HEK293 (cell line): ENCODE measurements around the gene ANKRD13D.

Source experiments
- CTCF ChIA-PET: fragments of 350-600 bp; formaldehyde crosslinking; extraction: SDS; loops from one replicate; lab custom pipeline; 2021; ENCODE audit warnings: antibody characterized with exemption; lab: Yijun Ruan, JAX
- POLR2A ChIA-PET: fragments of 300-600 bp; formaldehyde crosslinking; extraction: SDS; loops from one replicate; lab custom pipeline; 2020; ENCODE audit warnings: antibody characterized with exemption, inconsistent platforms; lab: Yijun Ruan, JAX
- H3K27ac ChIP-seq: fragments of 200-500 bp; sonication (Bioruptor generic); 2 replicates; pipeline ENCODE4 v1.5.1; 2014; ENCODE audit warnings: low read depth, low read length, control low read depth, inconsistent platforms; ENCODE audit errors: extremely low read depth
- H3K36me3 ChIP-seq, 2 experiments: fragments of 200-500 bp in 1 of 2; sonication (Bioruptor generic) in 1 of 2; 1 replicate in 1 of 2; 2 replicates in 1 of 2; pipeline ENCODE4 v1.5.1; 2014 to 2017; ENCODE audit warnings: inconsistent platforms in 2 of 2, low read length in 2 of 2; ENCODE audit not compliant: control insufficient read depth in 2 of 2, insufficient read depth in 1 of 2
- H3K4me1 ChIP-seq: fragments of 200-500 bp; sonication (Bioruptor generic); 2 replicates; pipeline ENCODE4 v1.5.1; 2014; ENCODE audit warnings: mild to moderate bottlenecking, low read length, inconsistent platforms; ENCODE audit not compliant: control insufficient read depth, insufficient read depth
- H3K4me3 ChIP-seq: 2 replicates; pipeline ENCODE4 v1.5.1; 2011; ENCODE audit warnings: low read depth, mild to moderate bottlenecking, control low read depth, low read length, moderate library complexity
- H3K9me3 ChIP-seq: fragments of 200-500 bp; sonication (Bioruptor generic); 2 replicates; pipeline ENCODE4 v1.5.1; 2014; ENCODE audit warnings: low read depth, low read length, inconsistent platforms; ENCODE audit not compliant: control insufficient read depth, insufficient read depth
- KLF7 ChIP-seq: fragments of 450-650 bp; formaldehyde crosslinking; IDR thresholded peaks from 2 replicates; pipeline ENCODE4 v1.5.1; 2016; ENCODE audit warnings: missing biosample characterization, missing genetic modification characterization, borderline replicate concordance
- YY1 ChIP-seq: fragments of 450-650 bp; formaldehyde crosslinking; IDR thresholded peaks from 2 replicates; pipeline ENCODE4 v1.5.1; 2018; ENCODE audit warnings: missing biosample characterization, missing genetic modification characterization
- ZBTB20 ChIP-seq: fragments of 450-650 bp; formaldehyde crosslinking; IDR thresholded peaks from 2 replicates; pipeline ENCODE4 v1.5.1; 2016; ENCODE audit warnings: missing biosample characterization, missing genetic modification characterization
- ZNF132 ChIP-seq: fragments of 450-650 bp; formaldehyde crosslinking; IDR thresholded peaks from 2 replicates; pipeline ENCODE4 v1.5.1; 2017; ENCODE audit warnings: missing biosample characterization, missing genetic modification characterization, borderline replicate concordance
- ZNF138 ChIP-seq: fragments of 450-650 bp; formaldehyde crosslinking; IDR thresholded peaks from 2 replicates; pipeline ENCODE4 v1.5.1; 2016; ENCODE audit warnings: missing biosample characterization, missing genetic modification characterization, borderline replicate concordance
- ZNF2 ChIP-seq: fragments of 450-650 bp; formaldehyde crosslinking; IDR thresholded peaks from 2 replicates; pipeline ENCODE4 v1.5.1; 2016; ENCODE audit warnings: missing biosample characterization, missing genetic modification characterization
- ZNF311 ChIP-seq: fragments of 450-650 bp; formaldehyde crosslinking; IDR thresholded peaks from 2 replicates; pipeline ENCODE4 v1.5.1; 2017; ENCODE audit warnings: missing biosample characterization, missing genetic modification characterization, borderline replicate concordance
- ZNF350 ChIP-seq: fragments of 450-650 bp; formaldehyde crosslinking; IDR thresholded peaks from 2 replicates; pipeline ENCODE4 v1.5.0; 2017; ENCODE audit warnings: missing biosample characterization, mild to moderate bottlenecking, missing genetic modification characterization
- ZNF629 ChIP-seq: fragments of 450-650 bp; formaldehyde crosslinking; IDR thresholded peaks from 2 replicates; pipeline ENCODE4 v1.5.1; 2017; ENCODE audit warnings: missing biosample characterization, missing genetic modification characterization
- ZNF707 ChIP-seq: fragments of 450-650 bp; formaldehyde crosslinking; IDR thresholded peaks from 2 replicates; pipeline ENCODE4 v1.5.1; 2016; ENCODE audit warnings: missing biosample characterization, missing genetic modification characterization
- ZNF837 ChIP-seq: fragments of 450-650 bp; formaldehyde crosslinking; IDR thresholded peaks from 2 replicates; pipeline ENCODE4 v1.5.1; 2016; ENCODE audit warnings: missing biosample characterization, missing genetic modification characterization
- ZNF843 ChIP-seq: fragments of 450-650 bp; formaldehyde crosslinking; IDR thresholded peaks from 2 replicates; pipeline ENCODE4 v1.5.1; 2016; ENCODE audit warnings: missing biosample characterization, missing genetic modification characterization
- ZSCAN16 ChIP-seq: fragments of 450-650 bp; formaldehyde crosslinking; IDR thresholded peaks from 2 replicates; pipeline ENCODE4 v1.5.1; 2016; ENCODE audit warnings: missing biosample characterization, missing genetic modification characterization
- TF ChIP-seq, protein P1 (sequence below): fragments of 450-650 bp; formaldehyde crosslinking; IDR thresholded peaks from 2 replicates; pipeline ENCODE4 v1.5.1; 2017; ENCODE audit warnings: missing biosample characterization, missing genetic modification characterization
- TF ChIP-seq, protein P2 (sequence below): fragments of 450-650 bp; formaldehyde crosslinking; IDR thresholded peaks from 2 replicates; pipeline ENCODE4 v1.5.1; 2016; ENCODE audit warnings: missing biosample characterization, missing genetic modification characterization
- TF ChIP-seq, protein P3 (sequence below): fragments of 450-650 bp; formaldehyde crosslinking; IDR thresholded peaks from 2 replicates; pipeline ENCODE4 v1.5.0; 2017; ENCODE audit warnings: missing biosample characterization, missing genetic modification characterization, borderline replicate concordance

The ANKRD13D gene

DNA sequence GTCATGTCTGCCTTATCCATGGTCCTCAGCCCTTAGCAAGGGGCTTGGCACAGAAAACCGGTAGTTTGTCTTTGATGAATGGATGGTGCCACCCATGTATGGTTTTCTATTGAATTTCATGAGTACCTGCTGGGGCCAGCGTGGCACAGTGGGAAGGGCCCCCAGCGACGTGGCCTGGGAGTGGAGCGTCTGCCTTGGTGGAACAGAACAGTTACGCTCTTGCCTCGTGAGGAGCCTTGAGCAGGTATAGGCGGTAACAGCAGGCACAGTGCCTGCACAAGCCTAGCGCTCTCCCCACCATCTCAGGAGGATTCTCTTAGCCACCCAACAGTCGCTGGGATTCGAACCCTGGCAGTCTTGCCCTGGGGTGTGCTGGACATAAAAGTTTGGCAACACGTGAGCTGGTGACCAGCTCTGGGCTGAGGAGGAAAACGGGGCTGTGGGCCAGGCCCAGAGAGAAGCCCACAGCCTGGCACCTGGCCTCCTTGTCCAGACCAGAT is 11.2 kb downstream of the ANKRD13D start:
- H3K4me3 ChIP-seq = no peak overlapping the region
- peaks cover 6 to 53% of the 10 kb centered on the region in 2 experiments; a peak in 2 of 3 replicates for H3K36me3 ChIP-seq
- ChIA-PET CTCF (interaction anchor here (3.4 kb wide), 1 partner anchor 17 kb away, joined by 17 read pairs; no protein-coding TSS in a partner anchor), POLR2A (interaction anchor here (3.7 kb wide), 1 partner anchor 11 kb away, joined by 17 read pairs; the partner anchor contains the start of gene ANKRD13D)
- no peaks in the 10 kb centered on the region for H3K9me3 ChIP-seq
- TF ChIP-seq ZNF311 (tag by site-specific recombination) (no peak), ZNF350 (tag by site-specific recombination) (no peak), ZNF138 (tag by site-specific recombination) (no peak), ZBTB20 (no peak)
- TF ChIP-seq, protein P1, sequence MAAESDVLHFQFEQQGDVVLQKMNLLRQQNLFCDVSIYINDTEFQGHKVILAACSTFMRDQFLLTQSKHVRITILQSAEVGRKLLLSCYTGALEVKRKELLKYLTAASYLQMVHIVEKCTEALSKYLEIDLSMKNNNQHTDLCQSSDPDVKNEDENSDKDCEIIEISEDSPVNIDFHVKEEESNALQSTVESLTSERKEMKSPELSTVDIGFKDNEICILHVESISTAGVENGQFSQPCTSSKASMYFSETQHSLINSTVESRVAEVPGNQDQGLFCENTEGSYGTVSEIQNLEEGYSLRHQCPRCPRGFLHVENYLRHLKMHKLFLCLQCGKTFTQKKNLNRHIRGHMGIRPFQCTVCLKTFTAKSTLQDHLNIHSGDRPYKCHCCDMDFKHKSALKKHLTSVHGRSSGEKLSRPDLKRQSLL (tag by site-specific recombination) = no peak
- H3K4me1 ChIP-seq = no peaks in the 10 kb centered on the region
- H3K27ac ChIP-seq = no peak overlapping the region

DNA sequence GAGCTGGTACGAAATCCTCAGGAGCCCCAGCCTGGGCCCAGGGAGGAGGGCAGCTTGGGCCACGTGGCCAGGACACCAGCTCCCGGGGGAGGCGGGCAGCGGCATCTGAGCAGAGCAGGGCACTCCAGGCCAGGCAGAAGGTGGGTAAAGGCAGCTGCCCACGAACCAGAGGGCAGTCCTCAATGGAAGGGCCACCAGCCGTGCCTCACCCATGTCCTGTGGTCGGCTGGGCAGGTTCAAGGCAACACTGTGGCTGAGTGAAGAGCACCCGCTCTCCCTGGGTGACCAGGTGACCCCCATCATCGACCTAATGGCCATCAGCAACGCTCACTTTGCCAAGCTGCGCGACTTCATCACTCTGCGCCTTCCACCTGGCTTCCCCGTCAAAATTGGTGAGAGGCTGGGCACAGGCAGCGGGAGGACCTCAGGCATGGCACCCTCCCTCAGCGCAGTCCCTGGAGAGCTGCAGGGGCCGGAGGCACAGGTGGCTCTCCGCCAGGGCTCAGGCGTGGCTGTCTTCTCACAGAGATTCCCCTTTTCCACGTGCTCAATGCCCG is 11.7 kb downstream of the ANKRD13D start:
- no peak overlapping the region for H3K4me3 ChIP-seq
- H3K36me3 ChIP-seq = peaks cover 6 to 48% of the 10 kb centered on the region in 2 experiments; a peak in 2 of 3 replicates
- ChIA-PET CTCF (interaction anchor here (3.4 kb wide), 1 partner anchor 17 kb away, joined by 17 read pairs; no protein-coding TSS in a partner anchor), POLR2A (interaction anchor here (3.7 kb wide), 1 partner anchor 12 kb away, joined by 17 read pairs; the partner anchor contains the start of gene ANKRD13D)
- TF ChIP-seq ZSCAN16 (tag by site-specific recombination) (no peak), ZNF707 (no peak), ZNF629 (tag by site-specific recombination) (no peak), YY1 (tag by site-specific recombination) (no peak), KLF7 (tag by site-specific recombination) (no peak), ZNF132 (tag by site-specific recombination) (no peak), ZNF350 (tag by site-specific recombination) (no peak), ZNF2 (tag by site-specific recombination) (no peak), ZNF843 (tag by site-specific recombination) (no peak), ZNF837 (no peak)
- TF ChIP-seq, protein P2, sequence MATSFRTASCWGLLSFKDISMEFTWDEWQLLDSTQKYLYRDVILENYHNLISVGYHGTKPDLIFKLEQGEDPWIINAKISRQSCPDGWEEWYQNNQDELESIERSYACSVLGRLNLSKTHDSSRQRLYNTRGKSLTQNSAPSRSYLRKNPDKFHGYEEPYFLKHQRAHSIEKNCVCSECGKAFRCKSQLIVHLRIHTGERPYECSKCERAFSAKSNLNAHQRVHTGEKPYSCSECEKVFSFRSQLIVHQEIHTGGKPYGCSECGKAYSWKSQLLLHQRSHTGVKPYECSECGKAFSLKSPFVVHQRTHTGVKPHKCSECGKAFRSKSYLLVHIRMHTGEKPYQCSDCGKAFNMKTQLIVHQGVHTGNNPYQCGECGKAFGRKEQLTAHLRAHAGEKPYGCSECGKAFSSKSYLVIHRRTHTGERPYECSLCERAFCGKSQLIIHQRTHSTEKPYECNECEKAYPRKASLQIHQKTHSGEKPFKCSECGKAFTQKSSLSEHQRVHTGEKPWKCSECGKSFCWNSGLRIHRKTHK (tag by site-specific recombination) = no peak
- TF ChIP-seq, protein P3, sequence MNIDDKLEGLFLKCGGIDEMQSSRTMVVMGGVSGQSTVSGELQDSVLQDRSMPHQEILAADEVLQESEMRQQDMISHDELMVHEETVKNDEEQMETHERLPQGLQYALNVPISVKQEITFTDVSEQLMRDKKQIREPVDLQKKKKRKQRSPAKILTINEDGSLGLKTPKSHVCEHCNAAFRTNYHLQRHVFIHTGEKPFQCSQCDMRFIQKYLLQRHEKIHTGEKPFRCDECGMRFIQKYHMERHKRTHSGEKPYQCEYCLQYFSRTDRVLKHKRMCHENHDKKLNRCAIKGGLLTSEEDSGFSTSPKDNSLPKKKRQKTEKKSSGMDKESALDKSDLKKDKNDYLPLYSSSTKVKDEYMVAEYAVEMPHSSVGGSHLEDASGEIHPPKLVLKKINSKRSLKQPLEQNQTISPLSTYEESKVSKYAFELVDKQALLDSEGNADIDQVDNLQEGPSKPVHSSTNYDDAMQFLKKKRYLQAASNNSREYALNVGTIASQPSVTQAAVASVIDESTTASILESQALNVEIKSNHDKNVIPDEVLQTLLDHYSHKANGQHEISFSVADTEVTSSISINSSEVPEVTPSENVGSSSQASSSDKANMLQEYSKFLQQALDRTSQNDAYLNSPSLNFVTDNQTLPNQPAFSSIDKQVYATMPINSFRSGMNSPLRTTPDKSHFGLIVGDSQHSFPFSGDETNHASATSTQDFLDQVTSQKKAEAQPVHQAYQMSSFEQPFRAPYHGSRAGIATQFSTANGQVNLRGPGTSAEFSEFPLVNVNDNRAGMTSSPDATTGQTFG (tag by site-specific recombination) = no peak
- no peaks in the 10 kb centered on the region for H3K4me1 ChIP-seq
- H3K9me3 ChIP-seq = no peaks in the 10 kb centered on the region
- no peak overlapping the region for H3K27ac ChIP-seq
